ENCODE data around the gene ZNF648.
"Not testable (repeated sequence)": the region's sequence is repeated elsewhere in the genome, so short reads cannot be mapped to it uniquely, and the experiment has no call there.

The ZNF648 gene

GRCh38 chr1:182010800-182011370 lies 50.6 kb downstream of the ZNF648 start:
- not testable (repeated sequence) for DNase-seq

- not testable (repeated sequence) for DNase-seq
Measured at GRCh38 chr1:182005398-182005797, 56.1 kb downstream of the ZNF648 start.

DNA sequence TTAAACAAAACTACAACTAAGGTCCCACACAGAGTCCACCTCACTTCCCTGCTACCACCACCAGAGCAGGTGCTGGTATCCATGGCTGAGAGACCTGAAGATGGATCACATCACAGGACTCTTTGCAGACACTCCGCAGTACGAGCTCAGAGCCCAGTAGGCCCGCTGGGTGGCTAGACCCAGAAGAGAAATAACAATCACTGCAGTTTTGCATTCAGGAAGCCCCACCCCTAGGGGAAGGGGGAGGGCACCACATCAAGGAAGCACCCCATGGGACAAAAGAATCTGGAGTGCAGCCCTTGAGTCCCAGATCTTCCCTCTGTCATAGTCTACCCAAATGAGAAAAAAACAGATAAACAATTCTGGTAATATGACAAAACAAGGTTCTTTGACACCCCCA lies 56.9 kb downstream of the ZNF648 start:
- no peak for DNase-seq

Data from activated CD4-positive, alpha-beta T cell treated with anti-CD3 and anti-CD28 coated beads for 4 hours (primary cell).